GM10248 (cell line): ENCODE results near the gene MBIP.

Source experiments
- CTCF ChIA-PET: fragments of 300-600 bp; sonication (Branson Sonifier 250); formaldehyde crosslinking; extraction: SDS; loops from one replicate; lab custom pipeline; 2021; ENCODE audit warnings: antibody characterized with exemption; lab: Yijun Ruan, JAX
- POLR2A ChIA-PET: fragments of 350-650 bp; sonication (Branson Sonifier 250); formaldehyde crosslinking; extraction: SDS; loops from one replicate; lab custom pipeline; 2020; ENCODE audit warnings: antibody characterized with exemption; lab: Yijun Ruan, JAX
- DNase-seq: peaks from one replicate; pipeline ENCODE4 v3.0.0; 2012; ENCODE audit errors: extremely low spot score
- CTCF ChIP-seq: IDR thresholded peaks from 2 replicates; pipeline ENCODE4 v1.5.1; 2012; ENCODE audit warnings: mild to moderate bottlenecking, low read depth; ENCODE audit errors: extremely low read depth, missing control alignments, control extremely low read depth

The MBIP gene

GRCh38 chr14:36260970-36261640 is 59.3 kb downstream of the MBIP start:
- ChIA-PET CTCF (interaction anchor here (1.0 kb wide), 1 partner anchor 9 kb away, joined by 3 read pairs; no protein-coding TSS in a partner anchor), POLR2A (no interaction called here)
- DNase-seq: no peak
- no peak for TF ChIP-seq CTCF

DNA sequence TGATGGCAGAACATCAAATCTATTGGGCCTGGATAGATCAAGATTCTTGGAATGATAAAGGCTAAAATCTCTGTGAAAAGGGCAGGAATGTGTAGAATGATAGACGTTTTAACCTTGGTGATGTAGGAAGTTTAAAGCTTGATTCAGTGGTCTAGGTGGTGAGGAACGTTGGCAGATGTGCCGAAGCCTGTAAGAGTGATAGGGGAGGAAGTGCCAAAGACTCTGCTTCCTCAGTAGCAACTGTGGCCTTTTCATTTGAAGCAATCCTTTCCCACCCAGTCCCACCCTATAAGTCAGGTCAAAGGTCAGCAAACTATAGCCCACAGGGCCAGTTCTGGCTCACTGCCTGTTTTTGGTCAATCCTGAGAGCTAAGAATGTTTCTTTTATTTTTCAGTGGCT is 62.2 kb downstream of the MBIP start:
- ChIA-PET CTCF (no interaction called here), POLR2A (no interaction called here)
- no peak for TF ChIP-seq CTCF
- no peak for DNase-seq

DNA sequence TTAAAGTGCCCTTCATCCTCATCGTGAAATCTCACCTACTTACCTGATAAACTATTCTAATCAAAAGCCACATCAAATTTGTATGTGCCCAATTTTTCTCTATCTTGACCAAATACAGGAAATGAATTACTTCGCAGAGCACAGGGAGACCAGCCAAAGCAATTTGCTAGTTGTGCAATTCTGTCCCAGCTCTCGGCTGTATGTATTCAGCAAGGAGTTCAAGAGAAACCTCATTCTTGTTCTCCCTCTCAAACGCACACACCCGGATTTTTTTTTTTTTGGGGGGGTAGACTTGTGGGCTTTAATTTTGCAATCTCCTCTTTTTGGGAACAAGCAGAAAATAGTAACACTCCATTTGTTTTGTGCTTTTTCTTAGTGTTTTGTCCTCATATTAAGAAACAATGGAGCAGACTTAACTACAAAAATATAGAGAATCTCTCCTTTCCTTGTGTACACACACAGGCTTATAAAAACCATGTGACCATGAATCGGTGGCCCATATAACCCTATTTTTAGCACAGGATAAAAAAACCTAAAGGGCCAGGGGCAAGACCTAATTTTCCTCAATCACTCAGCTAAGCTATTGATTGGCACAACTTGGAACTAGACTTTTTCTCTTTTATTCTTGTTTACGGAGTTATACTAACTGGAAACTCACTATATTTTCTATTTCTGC is 64.2 kb downstream of the MBIP start:
- DNase-seq: no peak
- no peak for TF ChIP-seq CTCF
- POLR2A ChIA-PET: no interaction called here
- CTCF ChIA-PET: no interaction called here

DNA sequence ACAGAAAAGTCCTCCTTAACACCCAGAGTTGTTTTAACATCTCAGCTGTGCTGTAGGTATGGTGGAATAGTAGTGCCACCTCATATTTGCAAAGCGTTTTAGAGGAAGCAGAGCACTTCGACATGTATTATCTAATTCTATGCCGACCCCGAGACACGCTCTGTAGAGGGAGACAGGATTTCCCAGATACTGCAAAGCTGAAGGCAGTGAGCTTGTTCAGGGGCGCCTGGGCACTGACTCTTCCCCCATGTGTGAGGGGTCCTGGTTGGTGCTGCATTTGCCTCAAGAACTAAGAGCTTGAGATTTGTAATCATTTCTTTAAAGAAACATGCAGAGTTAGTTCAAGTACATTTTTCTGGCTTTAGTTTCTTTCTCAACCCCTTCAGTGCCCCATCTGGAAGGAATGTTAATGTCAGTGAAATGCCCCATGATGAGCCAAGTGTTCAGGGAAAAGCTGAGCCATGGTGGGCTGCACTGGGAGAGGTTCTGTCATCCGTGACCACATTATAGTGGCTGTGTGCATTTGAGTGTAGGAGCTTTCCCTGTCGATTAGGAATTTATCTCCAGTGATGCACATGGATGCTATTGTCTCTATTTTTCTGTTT is 66.3 kb downstream of the MBIP start:
- TF ChIP-seq CTCF: no peak
- DNase-seq: no peak
- POLR2A ChIA-PET: no interaction called here
- CTCF ChIA-PET: no interaction called here
